Measurements from ENCODE around the gene AKR1D1.
"Not testable (repeated sequence)": the region's sequence is repeated elsewhere in the genome, so short reads cannot be mapped to it uniquely, and the experiment has no call there.

The AKR1D1 gene

DNA sequence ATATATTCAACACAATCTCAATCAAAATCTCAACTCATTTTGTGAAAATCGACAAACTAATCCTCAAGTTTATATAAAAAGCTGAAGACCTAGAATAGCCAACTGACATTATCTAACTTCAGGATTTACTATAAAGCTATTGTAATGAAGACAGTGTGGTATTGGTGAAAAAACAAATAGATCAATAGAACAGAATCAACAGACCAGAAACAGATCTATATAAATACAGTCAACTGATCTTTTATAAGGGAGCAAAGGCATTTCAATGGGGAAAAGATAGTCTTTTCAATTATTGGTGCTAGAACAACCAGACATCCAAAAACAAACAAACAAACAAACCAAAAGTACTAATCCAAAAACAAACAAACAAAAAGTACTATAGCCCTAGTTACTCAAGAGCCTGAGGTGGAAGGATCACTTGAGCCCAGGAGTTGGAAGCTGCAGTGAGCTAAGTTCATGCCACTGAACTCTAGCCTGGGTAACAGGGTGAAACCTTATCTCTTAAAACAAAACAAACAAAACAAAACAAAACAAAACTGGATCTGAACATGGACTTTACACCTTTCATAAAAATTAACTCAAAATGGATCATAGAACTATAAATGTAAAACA, 26.6 kb upstream of the AKR1D1 start:
- Histone ChIP-seq H3K4me1 (ENCODE audit: control insufficient read depth, low read depth, low read length) (no peaks in the 10 kb centered on the region), H3K36me3 (ENCODE audit: control insufficient read depth, low read depth, low read length) (no peaks in the 10 kb centered on the region), H3K27me3 (ENCODE audit: control insufficient read depth, insufficient read depth, low read length) (no peaks in the 10 kb centered on the region), H3K9me3 (ENCODE audit: control insufficient read depth, low read depth, low read length) (no peaks in the 10 kb centered on the region), H3K9ac (ENCODE audit: low read length) (no peak overlapping the region), H3K4me3 (ENCODE audit: low read length) (no peak overlapping the region), H3K27ac (ENCODE audit: low read length) (no peak overlapping the region)

DNA sequence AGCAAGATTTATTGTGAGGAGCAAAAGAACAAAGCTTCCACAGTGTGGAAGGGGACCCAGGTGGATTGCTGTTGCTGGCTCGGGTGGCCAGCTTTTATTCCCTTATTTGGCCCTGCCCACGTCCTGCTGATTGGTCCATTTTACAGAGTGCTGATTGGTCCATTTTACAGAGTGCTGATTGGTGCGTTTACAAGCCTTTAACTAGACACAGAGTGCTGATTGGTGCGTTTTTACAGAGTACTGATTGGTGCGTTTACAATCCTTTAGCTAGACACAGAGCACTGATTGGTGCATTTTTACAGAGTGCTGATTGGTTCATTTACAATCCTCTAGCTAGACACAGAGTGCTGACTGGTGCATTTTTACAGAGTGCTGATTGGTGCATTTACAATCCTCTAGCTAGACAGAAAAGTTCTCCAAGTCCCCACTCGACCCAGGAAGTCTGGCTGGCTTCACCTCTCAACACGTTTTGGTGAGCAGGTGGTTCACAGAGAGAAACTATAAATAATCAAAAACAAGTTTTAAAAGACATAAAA, 24.5 kb upstream of the AKR1D1 start:
- H3K9ac ChIP-seq (ENCODE audit: low read length); H3K4me1 ChIP-seq (ENCODE audit: control insufficient read depth, low read depth, low read length); H3K36me3 ChIP-seq (ENCODE audit: control insufficient read depth, low read depth, low read length); H3K4me3 ChIP-seq (ENCODE audit: low read length); H3K9me3 ChIP-seq (ENCODE audit: control insufficient read depth, low read depth, low read length); H3K27ac ChIP-seq (ENCODE audit: low read length); H3K27me3 ChIP-seq (ENCODE audit: control insufficient read depth, insufficient read depth, low read length): not testable (repeated sequence)

DNA sequence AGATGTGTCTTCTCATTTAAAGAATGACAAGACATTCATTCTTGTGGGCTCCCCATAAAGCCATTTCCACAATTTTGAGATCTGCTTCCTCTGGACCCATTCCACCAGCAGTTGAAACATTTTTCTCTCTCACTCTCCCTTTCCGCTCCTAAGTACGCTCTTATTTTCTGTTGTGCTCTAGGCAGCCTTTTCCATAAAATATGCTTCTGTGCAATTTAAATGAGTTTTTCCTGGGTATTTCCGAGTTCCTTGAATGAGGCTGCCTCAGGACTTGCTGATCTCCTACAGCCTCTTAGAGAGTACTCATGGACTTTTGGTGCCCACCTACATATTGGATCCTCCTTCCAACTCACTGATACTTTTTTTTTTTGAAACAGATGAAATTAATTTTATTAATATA, 23.6 kb upstream of the AKR1D1 start:
- H3K36me3 ChIP-seq (ENCODE audit: control insufficient read depth, low read depth, low read length): no peaks in the 10 kb centered on the region
- no peaks in the 10 kb centered on the region for H3K4me1 ChIP-seq (ENCODE audit: control insufficient read depth, low read depth, low read length)
- no peak overlapping the region for H3K27ac ChIP-seq (ENCODE audit: low read length)
- no peaks in the 10 kb centered on the region for H3K9me3 ChIP-seq (ENCODE audit: control insufficient read depth, low read depth, low read length)
- H3K4me3 ChIP-seq (ENCODE audit: low read length): no peak overlapping the region
- H3K27me3 ChIP-seq (ENCODE audit: control insufficient read depth, insufficient read depth, low read length): no peaks in the 10 kb centered on the region
- no peak overlapping the region for H3K9ac ChIP-seq (ENCODE audit: low read length)

DNA sequence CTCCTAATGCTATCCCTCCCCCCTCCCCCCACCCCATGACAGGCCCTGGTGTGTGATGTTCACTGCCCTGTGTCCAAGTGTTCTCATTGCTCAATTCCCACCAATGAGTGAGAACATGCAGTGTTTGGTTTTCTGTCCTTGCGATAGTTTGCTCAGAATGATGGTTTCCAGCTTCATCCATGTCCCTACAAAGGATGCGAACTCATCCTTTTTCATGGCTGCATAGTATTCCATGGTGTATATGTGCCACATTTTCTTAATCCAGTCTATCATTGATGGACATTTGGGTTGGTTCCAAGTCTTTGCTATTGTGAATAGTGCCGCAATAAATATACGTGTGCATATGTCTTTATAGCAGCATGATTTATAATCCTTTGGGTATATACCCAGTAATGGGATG, 20.6 kb upstream of the AKR1D1 start:
- not testable (repeated sequence) for H3K27ac ChIP-seq (ENCODE audit: low read length); H3K9me3 ChIP-seq (ENCODE audit: control insufficient read depth, low read depth, low read length)

DNA sequence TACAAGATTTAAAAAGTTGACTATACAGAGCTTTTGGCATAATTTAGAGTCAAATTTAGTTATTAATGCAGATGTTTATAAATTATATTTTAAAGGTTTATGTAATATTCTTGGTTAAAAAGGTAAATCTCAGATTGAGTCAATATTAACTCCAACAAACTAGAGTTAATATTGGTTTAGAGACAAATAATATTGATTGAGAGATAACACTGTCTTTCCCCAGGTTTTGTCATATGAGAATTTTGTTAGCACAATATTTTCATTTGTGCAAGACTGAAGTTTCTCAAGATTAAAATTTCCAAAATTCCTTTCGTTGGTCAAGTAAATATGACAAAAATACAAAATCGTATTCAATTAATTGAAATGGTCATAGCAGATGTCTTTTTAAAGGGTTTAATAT, 12.9 kb upstream of the AKR1D1 start:
- H3K9me3 ChIP-seq (ENCODE audit: control insufficient read depth, low read depth, low read length): no peaks in the 10 kb centered on the region
- no peaks in the 10 kb centered on the region for H3K27me3 ChIP-seq (ENCODE audit: control insufficient read depth, insufficient read depth, low read length)
- no peak overlapping the region for H3K4me3 ChIP-seq (ENCODE audit: low read length)
- no peaks in the 10 kb centered on the region for H3K36me3 ChIP-seq (ENCODE audit: control insufficient read depth, low read depth, low read length)
- no peak overlapping the region for H3K9ac ChIP-seq (ENCODE audit: low read length)
- no peak overlapping the region for H3K27ac ChIP-seq (ENCODE audit: low read length)
- H3K4me1 ChIP-seq (ENCODE audit: control insufficient read depth, low read depth, low read length): peaks cover 8% of the 10 kb centered on the region

More for the DNA sequence above, 20.6 kb upstream of the AKR1D1 start:
- not testable (repeated sequence) for H3K27me3 ChIP-seq (ENCODE audit: control insufficient read depth, insufficient read depth, low read length); H3K9ac ChIP-seq (ENCODE audit: low read length); H3K4me3 ChIP-seq (ENCODE audit: low read length); H3K36me3 ChIP-seq (ENCODE audit: control insufficient read depth, low read depth, low read length); H3K4me1 ChIP-seq (ENCODE audit: control insufficient read depth, low read depth, low read length)

DNA sequence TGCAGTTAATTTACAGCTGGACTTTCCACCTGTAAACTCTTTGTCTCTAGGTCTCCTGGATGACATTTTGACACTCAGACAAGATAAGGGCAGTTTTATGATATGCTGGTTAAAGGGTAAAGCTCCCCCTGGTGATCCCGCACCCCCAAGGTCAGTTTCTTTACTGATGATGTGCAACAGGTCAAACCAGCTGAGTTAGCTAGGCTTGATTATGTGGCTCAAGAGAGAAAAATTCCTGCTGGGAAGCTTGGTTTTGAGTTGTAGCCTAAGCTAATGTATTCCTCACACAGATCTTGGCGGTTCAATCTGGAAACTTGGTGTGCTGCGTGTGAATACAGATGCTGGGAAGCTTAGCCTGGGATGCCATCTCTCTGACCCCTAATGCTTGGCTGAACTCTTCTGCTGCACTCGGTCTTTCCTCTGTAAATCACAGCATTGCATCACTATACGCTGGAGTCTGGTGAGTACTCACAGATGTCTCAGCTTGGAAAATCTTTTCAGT, 11.4 kb upstream of the AKR1D1 start:
- H3K36me3 ChIP-seq (ENCODE audit: control insufficient read depth, low read depth, low read length): no peaks in the 10 kb centered on the region
- H3K9me3 ChIP-seq (ENCODE audit: control insufficient read depth, low read depth, low read length): no peaks in the 10 kb centered on the region
- H3K27ac ChIP-seq (ENCODE audit: low read length): no peak overlapping the region
- H3K9ac ChIP-seq (ENCODE audit: low read length): no peak overlapping the region
- H3K4me3 ChIP-seq (ENCODE audit: low read length): no peak overlapping the region
- H3K27me3 ChIP-seq (ENCODE audit: control insufficient read depth, insufficient read depth, low read length): no peaks in the 10 kb centered on the region
- peaks cover 8% of the 10 kb centered on the region for H3K4me1 ChIP-seq (ENCODE audit: control insufficient read depth, low read depth, low read length)

DNA sequence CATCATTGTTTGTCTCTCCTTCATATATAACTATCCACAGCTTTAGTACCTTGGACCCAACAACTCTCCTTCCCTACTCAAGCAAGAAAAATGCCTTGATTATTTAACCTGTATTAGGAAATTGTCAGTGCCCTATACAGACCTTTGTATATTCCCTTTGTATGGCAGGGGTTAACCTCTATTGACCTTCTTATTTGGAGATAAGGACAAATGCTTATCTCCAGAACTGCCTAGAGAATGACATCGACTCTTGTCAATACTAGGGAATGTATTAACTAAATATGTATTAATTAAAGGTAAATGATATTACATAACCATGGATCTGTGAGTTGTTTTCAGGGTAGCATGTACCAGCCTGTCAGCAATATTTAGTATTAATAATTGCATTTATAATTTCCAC, 10.4 kb upstream of the AKR1D1 start:
- Histone ChIP-seq H3K9ac (ENCODE audit: low read length) (no peak overlapping the region), H3K4me3 (ENCODE audit: low read length) (no peak overlapping the region), H3K9me3 (ENCODE audit: control insufficient read depth, low read depth, low read length) (no peaks in the 10 kb centered on the region), H3K27ac (ENCODE audit: low read length) (no peak overlapping the region), H3K4me1 (ENCODE audit: control insufficient read depth, low read depth, low read length) (peaks cover 8% of the 10 kb centered on the region), H3K27me3 (ENCODE audit: control insufficient read depth, insufficient read depth, low read length) (no peaks in the 10 kb centered on the region), H3K36me3 (ENCODE audit: control insufficient read depth, low read depth, low read length) (no peaks in the 10 kb centered on the region)

DNA sequence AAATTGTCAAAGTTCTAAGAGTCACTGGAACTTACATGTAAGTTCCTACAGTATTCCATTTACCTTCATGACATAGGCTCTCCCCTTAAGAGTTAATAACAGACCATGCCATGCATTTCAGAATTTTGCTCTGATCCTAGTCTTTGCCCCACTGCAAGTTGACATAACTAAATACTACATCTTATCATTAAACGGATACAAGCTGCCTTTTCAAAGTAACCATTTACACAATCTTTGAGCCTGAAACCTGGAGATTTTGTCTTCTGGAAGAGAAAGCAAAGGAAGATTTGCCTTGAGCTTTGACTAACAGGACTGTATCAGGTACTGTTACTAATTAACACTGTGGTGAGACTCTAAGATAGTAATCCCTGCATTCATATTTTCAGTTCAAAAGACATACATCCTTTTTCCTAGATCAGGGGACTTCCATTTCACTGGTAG, 9.3 kb upstream of the AKR1D1 start:
- H3K36me3 ChIP-seq (ENCODE audit: control insufficient read depth, low read depth, low read length): no peaks in the 10 kb centered on the region
- no peaks in the 10 kb centered on the region for H3K9me3 ChIP-seq (ENCODE audit: control insufficient read depth, low read depth, low read length)
- no peak overlapping the region for H3K4me3 ChIP-seq (ENCODE audit: low read length)
- H3K9ac ChIP-seq (ENCODE audit: low read length): no peak overlapping the region
- H3K27me3 ChIP-seq (ENCODE audit: control insufficient read depth, insufficient read depth, low read length): no peaks in the 10 kb centered on the region
- peaks cover 18% of the 10 kb centered on the region for H3K4me1 ChIP-seq (ENCODE audit: control insufficient read depth, low read depth, low read length)
- no peak overlapping the region for H3K27ac ChIP-seq (ENCODE audit: low read length)

DNA sequence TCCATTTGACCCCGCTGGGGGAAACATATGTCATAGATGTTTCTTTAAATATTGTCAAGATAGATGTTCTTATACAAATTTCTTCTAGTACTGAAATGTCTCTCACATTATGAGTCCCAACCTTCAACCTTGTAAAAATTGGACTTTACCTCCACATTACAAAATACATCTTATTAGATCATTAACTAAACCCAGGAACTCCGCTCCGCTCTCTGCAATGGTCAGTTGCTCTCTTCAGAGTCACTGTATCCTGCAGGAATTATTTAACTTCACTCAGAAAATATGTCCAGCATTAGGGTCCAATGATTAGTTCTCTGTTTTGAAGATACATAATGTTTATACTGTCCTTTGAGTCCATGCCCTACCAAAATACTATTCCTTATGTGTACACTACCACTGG, 8.5 kb upstream of the AKR1D1 start:
- Histone ChIP-seq H3K27me3 (ENCODE audit: control insufficient read depth, insufficient read depth, low read length) (no peaks in the 10 kb centered on the region), H3K4me3 (ENCODE audit: low read length) (no peak overlapping the region), H3K9ac (ENCODE audit: low read length) (no peak overlapping the region), H3K4me1 (ENCODE audit: control insufficient read depth, low read depth, low read length) (peaks cover 24% of the 10 kb centered on the region), H3K27ac (ENCODE audit: low read length) (no peak overlapping the region), H3K36me3 (ENCODE audit: control insufficient read depth, low read depth, low read length) (no peaks in the 10 kb centered on the region), H3K9me3 (ENCODE audit: control insufficient read depth, low read depth, low read length) (no peaks in the 10 kb centered on the region)

DNA sequence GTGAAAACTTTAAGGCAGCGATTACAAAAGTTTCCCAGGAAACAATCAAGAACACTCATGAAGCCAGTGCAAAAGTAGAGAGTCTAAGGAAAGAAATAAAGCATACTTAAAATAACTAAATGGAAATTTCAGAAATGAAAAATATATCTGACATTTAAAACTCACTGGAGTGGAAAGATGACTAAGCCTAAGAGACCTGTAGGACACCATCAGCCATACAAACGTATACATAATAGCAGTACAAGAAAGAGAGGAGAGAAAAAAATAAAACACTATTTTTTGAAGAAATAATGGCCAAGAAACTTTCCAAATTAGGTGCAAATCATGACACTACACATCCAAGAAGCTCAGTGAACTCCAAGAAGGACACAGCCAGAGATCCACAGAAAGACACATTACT, 5.4 kb upstream of the AKR1D1 start:
- no peak overlapping the region for H3K9ac ChIP-seq (ENCODE audit: low read length)
- H3K4me3 ChIP-seq (ENCODE audit: low read length): no peak overlapping the region
- H3K27ac ChIP-seq (ENCODE audit: low read length): no peak overlapping the region
- H3K9me3 ChIP-seq (ENCODE audit: control insufficient read depth, low read depth, low read length): no peaks in the 10 kb centered on the region
- H3K4me1 ChIP-seq (ENCODE audit: control insufficient read depth, low read depth, low read length): peaks cover 22% of the 10 kb centered on the region
- no peaks in the 10 kb centered on the region for H3K27me3 ChIP-seq (ENCODE audit: control insufficient read depth, insufficient read depth, low read length)
- H3K36me3 ChIP-seq (ENCODE audit: control insufficient read depth, low read depth, low read length): no peaks in the 10 kb centered on the region

DNA sequence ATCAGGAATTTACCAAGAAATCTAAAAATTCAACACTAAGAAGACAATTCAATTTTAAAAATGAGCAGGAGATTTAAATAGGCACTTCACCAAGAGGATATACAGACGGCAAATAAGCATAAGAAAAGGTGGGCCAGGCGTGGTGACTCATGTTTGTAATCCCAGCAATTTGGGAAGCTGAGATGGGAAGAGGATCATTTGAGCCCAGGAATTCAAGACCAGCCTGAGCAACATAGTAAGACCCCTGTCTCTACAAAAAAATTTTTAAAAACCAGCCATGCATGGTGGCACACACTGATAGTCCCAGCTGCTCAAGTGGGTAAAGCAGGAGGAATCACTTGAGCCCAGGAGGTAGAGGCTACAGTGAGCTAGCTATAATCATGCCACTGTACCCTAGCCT, 3.5 kb upstream of the AKR1D1 start:
- Histone ChIP-seq H3K27ac (ENCODE audit: low read length) (no peak overlapping the region), H3K4me3 (ENCODE audit: low read length) (no peak overlapping the region), H3K27me3 (ENCODE audit: control insufficient read depth, insufficient read depth, low read length) (no peaks in the 10 kb centered on the region), H3K36me3 (ENCODE audit: control insufficient read depth, low read depth, low read length) (no peaks in the 10 kb centered on the region), H3K4me1 (ENCODE audit: control insufficient read depth, low read depth, low read length) (peaks cover 25% of the 10 kb centered on the region), H3K9ac (ENCODE audit: low read length) (no peak overlapping the region), H3K9me3 (ENCODE audit: control insufficient read depth, low read depth, low read length) (no peaks in the 10 kb centered on the region)

DNA sequence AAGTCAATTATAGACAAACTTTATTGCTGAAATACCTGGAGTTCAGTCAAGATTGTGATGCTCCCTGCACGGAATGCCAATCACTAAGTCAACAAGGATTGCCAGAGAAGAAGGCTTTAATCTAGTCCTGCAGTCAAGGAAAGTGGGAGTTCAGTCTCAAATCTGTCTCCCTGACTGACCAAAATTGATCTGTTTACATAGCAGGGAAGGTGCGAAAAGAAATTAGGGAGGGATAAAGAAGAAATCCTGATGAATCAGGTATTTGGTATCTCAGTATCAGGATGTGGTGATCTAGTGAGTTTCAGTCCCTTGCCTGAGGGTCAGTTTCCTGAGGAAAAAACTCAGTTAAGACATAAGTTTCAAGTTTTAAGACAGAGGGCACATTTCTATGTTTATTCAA, 2.1 kb upstream of the AKR1D1 start:
- Histone ChIP-seq H3K9ac (ENCODE audit: low read length) (no peak overlapping the region), H3K4me1 (ENCODE audit: control insufficient read depth, low read depth, low read length) (peaks cover 25% of the 10 kb centered on the region), H3K27ac (ENCODE audit: low read length) (no peak overlapping the region), H3K9me3 (ENCODE audit: control insufficient read depth, low read depth, low read length) (no peaks in the 10 kb centered on the region), H3K27me3 (ENCODE audit: control insufficient read depth, insufficient read depth, low read length) (no peaks in the 10 kb centered on the region), H3K36me3 (ENCODE audit: control insufficient read depth, low read depth, low read length) (no peaks in the 10 kb centered on the region), H3K4me3 (ENCODE audit: low read length) (no peak overlapping the region)
